Sigmoid colon (tissue), 3 donors: ENCODE data around the gene RPS5.

ENCODE experiments used
- CTCF ChIP-seq, 4 experiments: fragments of 450-650 bp in 3 of 4; fragments of 200-600 bp in 1 of 4; IDR thresholded peaks; one replicate each; pipeline ENCODE4 v1.5.1; 2016 to 2019; ENCODE audit warnings: antibody characterized with exemption in 4 of 4, mild to moderate bottlenecking in 3 of 4, moderate library complexity in 2 of 4
- POLR2A ChIP-seq, 2 donors: fragments of 450-650 bp; IDR thresholded peaks; one replicate each; pipeline ENCODE4 v1.6.1; 2016; ENCODE audit warnings: antibody characterized with exemption in 2 of 2, mild to moderate bottlenecking in 2 of 2, moderate library complexity in 2 of 2

- TF ChIP-seq POLR2A (IDR thresholded peaks at IDR 0.05) = no peak
- no peak for TF ChIP-seq CTCF (IDR thresholded peaks at IDR 0.05)
These were observed 42.7 kb downstream of the RPS5 start for GRCh38 chr19:58429745-58430144.
